GM12878 (cell line): ENCODE data around the gene PPP1R1C.

Source experiments
- ATF3 ChIP-seq: IDR thresholded peaks from 2 replicates; pipeline ENCODE4 v1.6.1; 2011; ENCODE audit warnings: low read depth, mild to moderate bottlenecking, low read length, moderate library complexity, borderline replicate concordance; ENCODE audit errors: extremely low read depth
- BHLHE40 ChIP-seq, 2 experiments: fragments of 450-650 bp in 1 of 2; IDR thresholded peaks; 2 replicates each; pipeline ENCODE4 v1.6.1; 2011 to 2017; ENCODE audit warnings: low read depth in 2 of 2, borderline replicate concordance in 1 of 2, improper control_type of control experiment in 1 of 2, low read length in 1 of 2, mild to moderate bottlenecking in 1 of 2
- MXI1 ChIP-seq: fragments of 150-350 bp; IDR thresholded peaks from 2 replicates; pipeline ENCODE4 v1.6.1; 2011; ENCODE audit warnings: low read depth, mild to moderate bottlenecking, inconsistent platforms, low read length, improper control_type of control experiment
- RCOR1 ChIP-seq: conservative IDR thresholded peaks from 2 replicates; pipeline ENCODE4 v1.6.1; 2012; ENCODE audit warnings: low read depth, low read length, improper control_type of control experiment
- ZNF217 ChIP-seq: fragments of 450-650 bp; IDR thresholded peaks from 2 replicates; pipeline ENCODE4 v1.6.1; 2017; ENCODE audit warnings: antibody characterized with exemption, mild to moderate bottlenecking

- no peak for TF ChIP-seq RCOR1
- TF ChIP-seq BHLHE40 (IDR thresholded peaks at IDR 0.05; ENCODE audit: borderline replicate concordance in 1 of 2, low read depth in 2 of 2, low read length in 1 of 2) = no peak
- TF ChIP-seq ATF3 = no peak
- no peak for TF ChIP-seq ZNF217
- TF ChIP-seq MXI1 = no peak
These were observed 38.4 kb upstream of the PPP1R1C start for GRCh38 chr2:181947273-181947672.
